Type B pancreatic cell (in vitro differentiated cells): ENCODE results near the gene RAB35. TPM values are rescaled to one million over a fixed set of nuclear protein-coding genes. Genes with fewer than 3 reads are reported as not detected.

Experiments
- DNase-seq: peaks from one replicate; pipeline ENCODE4 v3.0.0; 2021; ENCODE audit warnings: mixed read lengths; ENCODE audit not compliant: unreplicated experiment; ENCODE audit errors: extremely low spot score
- H3K27ac Mint-ChIP-seq: 2 replicates; pipeline ENCODE4 v1.8.0; 2021; ENCODE audit warnings: mild to moderate bottlenecking, mixed read lengths
- H3K27me3 Mint-ChIP-seq: 2 replicates; pipeline ENCODE4 v1.8.0; 2021; ENCODE audit warnings: mixed read lengths
- H3K36me3 Mint-ChIP-seq: 2 replicates; pipeline ENCODE4 v1.8.0; 2021; ENCODE audit warnings: mixed read lengths
- H3K4me1 Mint-ChIP-seq: one replicate; pipeline ENCODE4 v1.8.0; 2021; ENCODE audit warnings: mixed read lengths; ENCODE audit not compliant: unreplicated experiment
- H3K4me3 Mint-ChIP-seq: 2 replicates; pipeline ENCODE4 v1.8.0; 2021; ENCODE audit warnings: mild to moderate bottlenecking, mixed read lengths
- H3K9me3 Mint-ChIP-seq: 2 replicates; pipeline ENCODE4 v1.8.0; 2021; ENCODE audit warnings: mixed read lengths
- CTCF ChIP-seq: fragments of 200-600 bp; sonication (generic); conservative IDR thresholded peaks from 2 replicates; pipeline ENCODE4 v1.5.0; 2021; ENCODE audit warnings: antibody characterized with exemption, mild to moderate bottlenecking
- total RNA-seq: library from RNA; stranded (reverse); gene quantifications from 2 replicates; pipeline ENCODE4 v1.2.1, GENCODE V29; 2021; ENCODE audit warnings: low replicate concordance

Gene RAB35
- total RNA-seq, 1 donor from 2014 or later: 42.3 TPM

GRCh38 chr12:120061575-120062214 lies 54.9 kb downstream of the RAB35 start:
- H3K27me3 Mint-ChIP-seq: peaks cover 4% of the 10 kb centered on the region

GRCh38 chr12:120060717-120061116 lies 55.8 kb downstream of the RAB35 start:
- TF ChIP-seq CTCF: no peak

More at GRCh38 chr12:120061575-120062214, 54.9 kb downstream of the RAB35 start:
- no peaks in the 10 kb centered on the region for H3K9me3 Mint-ChIP-seq
- DNase-seq: no peak
- no peak overlapping the region for H3K4me3 Mint-ChIP-seq
- no peak for TF ChIP-seq CTCF
- no peaks in the 10 kb centered on the region for H3K36me3 Mint-ChIP-seq
- no peak overlapping the region for H3K27ac Mint-ChIP-seq
- H3K4me1 Mint-ChIP-seq: peaks cover 12% of the 10 kb centered on the region

GRCh38 chr12:120060196-120060595 lies 56.4 kb downstream of the RAB35 start:
- TF ChIP-seq CTCF: no peak
- Mint-ChIP-seq H3K4me3 (no peak overlapping the region), H3K4me1 (peaks cover 14% of the 10 kb centered on the region), H3K27ac (no peak overlapping the region), H3K36me3 (no peaks in the 10 kb centered on the region), H3K27me3 (peaks cover 4% of the 10 kb centered on the region), H3K9me3 (no peaks in the 10 kb centered on the region)
- DNase-seq: no peak

More at GRCh38 chr12:120060717-120061116, 55.8 kb downstream of the RAB35 start:
- Mint-ChIP-seq H3K9me3 (no peaks in the 10 kb centered on the region), H3K4me3 (no peak overlapping the region), H3K36me3 (no peaks in the 10 kb centered on the region), H3K27ac (no peak overlapping the region), H3K4me1 (peaks cover 12% of the 10 kb centered on the region), H3K27me3 (peaks cover 4% of the 10 kb centered on the region)
- no peak for DNase-seq

- Mint-ChIP-seq H3K27me3 (no peaks in the 10 kb centered on the region), H3K9me3 (peaks cover 4% of the 10 kb centered on the region), H3K4me3 (no peak overlapping the region), H3K4me1 (peaks cover 4% of the 10 kb centered on the region), H3K36me3 (no peaks in the 10 kb centered on the region), H3K27ac (no peak overlapping the region)
- TF ChIP-seq CTCF: no peak
- no peak for DNase-seq
Observed at GRCh38 chr12:120056739-120057138, 59.8 kb downstream of the RAB35 start.

GRCh38 chr12:120055231-120056000 lies 61.1 kb downstream of the RAB35 start:
- Mint-ChIP-seq H3K4me1 (peaks cover 4% of the 10 kb centered on the region), H3K27ac (no peak overlapping the region), H3K27me3 (no peaks in the 10 kb centered on the region), H3K9me3 (peaks cover 4% of the 10 kb centered on the region), H3K4me3 (no peak overlapping the region), H3K36me3 (no peaks in the 10 kb centered on the region)
- no peak for DNase-seq
- no peak for TF ChIP-seq CTCF
